CD4-positive, alpha-beta T cell treated with Interferon alpha-2 for 1 hour (primary cell): ENCODE data around the gene AMPD3.
"Not testable (repeated sequence)": the region's sequence is repeated elsewhere in the genome, so short reads cannot be mapped to it uniquely, and the experiment has no call there.

ENCODE experiments used
- DNase-seq, 2 donors: peaks; one replicate each; pipeline ENCODE4 v3.0.0-alpha.2; 2020 to 2022

The AMPD3 gene

GRCh38 chr11:10454878-10455631 lies at the start of gene AMPD3:
Gene AMPD3, plus strand, starts transcription at chr11:10455264. Its CDS starts 6,256 bp downstream, at chr11:10461520.
- DNase-seq = no peak

DNA sequence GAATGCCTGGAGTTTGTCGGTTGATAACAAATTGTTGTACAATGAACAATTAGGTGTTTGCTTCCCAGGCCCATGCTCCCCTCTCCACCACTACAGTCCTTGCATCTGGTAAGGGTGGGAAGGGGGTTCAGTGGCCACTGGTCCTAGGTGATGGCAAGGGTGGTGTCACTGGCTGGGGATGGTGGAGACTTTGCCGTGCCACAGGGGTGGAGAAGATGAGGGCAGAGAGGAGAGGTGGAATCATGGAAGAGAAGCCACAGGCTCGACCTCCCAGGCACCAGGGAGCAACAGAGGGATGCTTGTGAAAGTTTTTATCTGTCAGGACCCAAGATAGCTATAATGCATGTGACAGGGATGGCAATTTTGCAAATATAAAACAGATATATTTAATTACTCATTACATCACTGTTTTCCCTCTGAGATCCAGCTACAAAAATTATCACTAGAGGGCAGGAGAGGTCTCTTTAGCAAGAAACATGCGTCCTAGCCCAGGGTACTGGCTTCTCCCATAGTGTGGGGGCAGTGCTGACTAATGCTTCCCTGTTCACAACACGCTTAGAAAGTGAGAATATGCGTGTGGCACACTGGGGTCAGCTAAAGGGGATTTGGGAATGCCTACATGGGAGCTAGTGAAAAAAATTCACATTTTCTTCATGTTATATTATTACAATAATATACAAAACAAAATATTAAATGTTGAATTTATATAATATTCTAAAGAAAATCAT lies 49.0 kb upstream of the AMPD3 start:
- DNase-seq = peak; percentile 59 to 71

GRCh38 chr11:10407055-10407454 lies 48.0 kb upstream of the AMPD3 start:
- DNase-seq = no peak

DNA sequence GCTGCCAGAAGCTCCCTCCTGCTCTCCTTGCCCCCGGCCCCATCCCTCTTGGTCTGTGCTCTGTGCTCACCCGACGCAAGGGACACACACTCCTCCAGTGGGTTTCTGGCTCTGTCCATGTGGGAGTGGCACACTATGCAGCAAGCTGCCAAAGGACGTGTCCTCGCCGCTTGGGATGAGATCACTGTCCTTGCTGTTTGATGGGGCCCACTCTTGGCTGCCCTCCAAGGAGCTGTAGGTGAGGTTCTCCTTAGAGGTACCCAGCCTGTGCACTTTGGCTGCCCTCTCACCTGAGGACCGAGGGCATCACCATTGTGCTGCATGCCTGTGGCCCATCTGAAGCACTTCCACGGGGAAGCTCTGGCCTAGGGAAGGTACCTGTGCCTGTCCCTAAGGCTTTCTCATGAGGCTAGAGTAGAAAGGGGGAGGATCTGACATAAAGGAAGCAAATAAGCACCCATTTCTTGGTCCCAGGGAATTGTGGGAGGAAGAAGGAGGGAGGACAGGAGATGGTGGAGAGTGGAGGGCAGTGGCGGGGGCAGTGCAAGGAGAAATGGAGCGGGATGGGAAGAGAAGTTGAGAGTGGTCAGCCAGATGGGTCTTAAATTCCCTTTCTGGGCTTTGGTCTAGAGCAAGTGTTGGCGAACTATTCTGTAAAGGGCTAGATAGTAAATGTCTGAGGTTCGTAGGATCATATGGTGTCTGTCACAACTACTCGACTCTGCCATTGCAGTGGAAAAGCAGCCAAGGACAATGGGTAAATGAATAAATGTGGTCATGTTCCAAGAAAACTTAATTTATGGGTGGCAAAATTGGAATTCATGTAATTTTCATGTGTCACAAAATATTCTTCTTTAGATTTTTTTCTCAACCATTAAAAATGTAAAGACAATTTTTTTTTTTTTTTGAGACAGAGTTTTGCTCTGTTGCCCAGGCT lies 47.0 kb upstream of the AMPD3 start:
- no peak for DNase-seq

DNA sequence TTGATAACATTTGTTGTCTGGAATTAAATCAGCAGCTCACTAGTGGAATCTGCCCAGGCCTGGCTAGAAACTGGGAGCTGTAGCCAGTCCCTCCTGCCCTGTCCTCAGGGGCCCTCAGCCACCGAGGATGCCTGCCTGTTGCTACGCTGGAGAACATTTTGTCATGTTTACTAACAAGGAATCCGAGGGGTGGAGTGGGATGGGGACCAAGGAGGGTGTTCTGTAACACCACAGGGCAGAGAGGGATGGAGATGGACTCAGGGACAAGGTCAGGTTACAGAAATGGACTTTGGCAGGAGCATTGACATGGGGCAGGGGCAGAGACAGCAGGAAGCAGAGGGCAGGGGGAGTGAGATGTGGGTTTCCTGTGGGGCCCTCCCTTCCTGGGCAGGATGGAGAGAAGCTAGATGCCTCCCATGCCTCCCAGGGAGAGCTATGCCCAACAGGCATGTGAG lies 45.8 kb upstream of the AMPD3 start:
- peak in 1 of 2 donors; percentile 14 for DNase-seq

GRCh38 chr11:10410106-10410843 lies 44.8 kb upstream of the AMPD3 start:
- no peak for DNase-seq

DNA sequence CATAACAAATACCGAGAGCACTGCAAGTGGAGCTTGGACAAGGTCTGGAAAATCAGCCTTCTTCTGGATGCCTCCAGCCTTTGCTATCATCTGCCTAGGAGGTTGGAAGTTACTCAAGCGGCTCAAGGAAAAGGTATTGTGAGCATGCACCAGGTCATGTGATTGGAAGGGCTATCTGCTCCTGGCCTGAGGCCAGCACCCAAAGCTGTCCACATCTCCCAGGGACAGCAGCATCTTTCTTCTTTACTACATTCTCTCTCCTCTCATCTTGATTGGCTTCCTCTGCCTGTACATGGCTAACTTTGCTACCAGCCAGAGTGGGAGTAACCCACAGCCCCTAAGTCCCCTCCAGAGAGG lies 44.2 kb upstream of the AMPD3 start:
- DNase-seq = no peak

DNA sequence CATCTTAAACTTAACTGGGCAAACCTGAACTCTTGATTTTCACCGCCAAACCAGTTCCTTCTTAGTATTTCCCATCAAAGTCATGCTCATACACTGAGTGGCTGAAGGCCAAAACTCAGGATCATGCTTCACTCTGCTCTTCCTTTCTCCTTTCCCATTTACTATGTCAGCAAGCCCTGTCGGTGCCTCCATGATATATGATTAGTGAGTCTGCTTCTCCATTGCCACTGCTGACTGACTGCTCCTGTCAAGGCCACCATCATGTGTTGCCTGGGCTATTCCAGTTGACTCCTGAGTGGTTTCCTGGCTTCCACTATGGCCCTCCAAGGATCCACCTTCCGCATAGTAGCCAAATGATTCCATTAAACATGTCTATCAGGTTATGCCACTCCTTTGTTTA lies 42.8 kb upstream of the AMPD3 start:
- no peak for DNase-seq

- peak; percentile 64 to 71 for DNase-seq
Measured at GRCh38 chr11:10413268-10413667, 41.8 kb upstream of the AMPD3 start.

DNA sequence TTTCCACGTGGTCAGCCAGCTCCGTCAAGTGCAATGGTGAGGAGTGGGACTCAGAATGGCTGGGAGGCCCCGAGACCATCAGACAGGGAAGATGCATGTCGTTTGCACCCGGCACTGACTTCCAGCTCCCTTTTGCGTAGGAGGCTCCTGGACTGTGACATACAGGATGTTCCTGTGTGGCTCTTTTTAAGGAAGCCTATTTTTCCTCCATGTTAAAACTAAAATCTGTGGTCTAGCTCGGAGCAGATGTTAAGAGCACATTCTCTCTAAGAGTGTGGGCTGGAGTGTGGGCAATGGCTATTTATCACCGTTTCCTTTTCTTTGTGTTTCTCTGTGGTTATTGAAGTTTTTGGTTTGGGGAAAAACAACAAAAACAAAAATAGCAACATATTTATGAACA lies 40.9 kb upstream of the AMPD3 start:
- DNase-seq = no peak

DNA sequence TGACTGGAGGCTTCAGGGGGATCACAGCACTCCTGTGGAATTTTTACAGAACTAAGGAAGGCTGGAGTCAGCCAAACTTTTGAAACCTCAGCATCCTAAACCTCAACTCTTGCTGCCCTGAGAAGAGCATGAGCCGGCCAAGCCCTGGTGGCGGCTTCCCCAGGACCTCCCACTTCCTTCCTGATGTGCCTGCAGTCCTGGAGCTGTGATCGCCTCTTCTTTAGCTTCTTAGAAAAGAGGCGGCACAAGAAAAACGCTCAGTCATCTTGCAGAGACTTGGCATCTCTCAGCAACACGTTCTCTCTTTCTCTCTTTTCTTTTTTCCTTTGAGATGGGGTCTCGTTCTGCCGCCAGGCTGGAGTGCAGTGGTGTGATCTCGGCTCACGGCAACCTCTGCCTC lies 40.4 kb upstream of the AMPD3 start:
- DNase-seq = peak; percentile 20 to 24

- DNase-seq = no peak
Measured at GRCh38 chr11:10415817-10416392, 39.2 kb upstream of the AMPD3 start.

GRCh38 chr11:10418259-10418949 lies 36.7 kb upstream of the AMPD3 start:
- no peak for DNase-seq

DNA sequence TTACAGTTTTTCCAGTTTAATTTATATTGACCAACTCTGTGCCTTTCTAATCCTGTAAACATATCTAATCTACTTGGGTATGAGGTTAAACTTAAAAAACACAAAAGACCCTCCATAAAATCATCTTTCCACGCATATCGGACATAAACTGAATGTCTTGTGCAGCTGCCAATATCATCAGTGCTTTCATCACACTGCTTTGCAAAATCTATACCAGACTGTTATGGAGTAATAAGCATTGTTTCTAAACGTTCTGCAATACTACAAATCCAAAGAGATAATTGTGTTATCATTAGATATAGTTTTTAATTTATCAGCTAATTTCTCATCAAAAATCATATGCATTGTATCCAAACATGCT lies 36.1 kb upstream of the AMPD3 start:
- no peak for DNase-seq

DNA sequence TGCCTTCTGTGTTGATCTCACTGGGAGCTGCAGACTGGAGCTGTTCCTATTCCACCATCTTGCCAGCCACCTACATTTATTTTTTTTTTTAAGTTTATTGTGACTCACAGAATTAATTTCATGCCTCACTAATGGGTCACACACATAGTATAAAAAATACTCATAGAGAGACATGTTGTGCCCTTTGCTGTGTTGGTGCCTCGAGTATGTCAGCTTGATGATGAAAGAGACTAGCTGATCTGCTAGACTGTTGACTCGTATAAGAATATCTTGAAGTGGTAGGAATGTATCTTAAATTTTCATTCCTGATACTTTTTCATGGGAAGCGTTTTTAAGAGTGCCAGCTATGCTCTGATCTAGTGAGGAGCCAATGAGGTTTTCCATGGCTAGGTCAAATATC lies 28.6 kb upstream of the AMPD3 start:
- no peak for DNase-seq

GRCh38 chr11:10428453-10428852 lies 26.6 kb upstream of the AMPD3 start:
- no peak for DNase-seq

DNA sequence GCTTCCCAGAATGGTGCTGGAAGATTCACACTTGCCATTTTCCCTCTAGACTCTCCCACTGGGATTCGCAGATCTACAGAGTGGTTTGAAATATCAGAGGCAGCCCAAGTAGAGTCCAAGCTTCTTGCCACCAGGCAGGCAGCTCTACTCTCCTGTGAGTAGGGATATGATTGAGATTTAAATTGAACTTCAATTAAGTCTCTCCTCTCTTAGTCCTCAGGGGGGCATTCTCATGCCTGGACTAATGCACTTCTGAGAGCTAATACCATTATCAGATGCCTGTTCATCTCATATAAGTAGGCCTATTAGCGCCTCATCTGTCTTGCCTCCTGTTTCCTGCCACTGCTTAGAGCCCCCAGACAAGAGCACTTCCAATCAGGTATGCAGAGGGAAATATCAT lies 25.5 kb upstream of the AMPD3 start:
- no peak for DNase-seq

DNA sequence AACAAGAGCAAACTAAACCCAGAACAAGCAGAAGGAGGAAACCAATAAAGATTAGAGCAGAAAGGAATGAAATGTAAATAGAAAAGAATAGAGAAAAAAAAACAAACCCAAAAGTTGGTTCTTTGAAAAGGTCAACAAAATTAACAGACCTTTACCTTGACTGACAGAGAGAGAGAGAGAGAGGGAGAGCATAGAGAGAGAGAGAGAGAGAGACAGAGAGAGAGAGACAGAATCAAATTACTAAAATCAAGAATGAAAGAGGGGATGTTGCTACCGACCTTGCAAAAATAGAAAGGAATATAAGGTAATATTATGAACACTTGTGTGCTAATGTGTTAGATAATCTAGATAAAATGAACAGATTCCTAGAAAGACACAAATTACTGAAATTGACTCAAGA lies 22.6 kb upstream of the AMPD3 start:
- no peak for DNase-seq

DNA sequence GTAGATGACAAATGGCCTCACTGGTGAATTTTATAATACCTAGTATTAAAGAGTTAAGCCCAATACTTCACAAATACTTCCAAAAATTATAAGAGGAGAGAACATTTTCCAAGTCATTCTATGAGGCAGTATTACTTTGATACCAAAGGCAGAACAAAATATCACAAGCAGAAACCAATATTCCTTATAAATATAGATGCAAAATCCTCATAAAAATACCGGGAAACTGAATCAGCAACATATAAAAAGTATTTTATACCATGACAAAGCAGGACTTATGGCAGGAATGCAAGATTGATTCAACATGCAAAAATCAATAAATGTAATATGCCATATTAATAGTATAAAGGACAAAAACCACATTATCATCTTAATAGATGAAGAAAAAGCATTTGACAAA lies 22.1 kb upstream of the AMPD3 start:
- no peak for DNase-seq

DNA sequence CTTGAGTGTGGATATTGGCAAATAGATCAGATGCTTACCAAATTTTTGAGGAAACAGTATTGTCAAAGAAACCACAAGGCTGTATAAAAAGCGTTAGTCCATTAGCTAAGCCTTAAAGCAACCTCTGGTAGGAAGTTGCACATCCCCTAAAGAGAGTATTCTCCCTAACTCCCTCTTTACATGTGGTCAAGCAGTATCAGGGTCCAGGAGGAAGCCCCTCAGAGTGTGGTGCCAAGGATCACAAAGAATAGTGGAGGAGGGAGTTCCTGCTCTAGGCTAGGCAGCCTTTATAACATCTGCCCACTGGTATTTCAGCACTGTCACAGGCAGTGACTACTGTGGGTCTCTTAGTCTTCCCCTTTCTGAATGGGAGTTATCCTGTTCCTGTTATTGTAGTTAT lies 18.8 kb upstream of the AMPD3 start:
- no peak for DNase-seq

GRCh38 chr11:10436683-10437082 lies 18.4 kb upstream of the AMPD3 start:
- DNase-seq = not testable (repeated sequence)

GRCh38 chr11:10438458-10438857 lies 16.6 kb upstream of the AMPD3 start:
- no peak for DNase-seq
